ENCODE measurements around the gene TSSC4. TPM values are rescaled to one million over a fixed set of nuclear protein-coding genes. Genes with fewer than 3 reads are reported as not detected.

The TSSC4 gene
- total RNA-seq, 2 experiments from 2014 or later, result 46.9 to 54.2 TPM

- Mint-ChIP-seq H3K36me3 (no peaks in the 10 kb centered on the region), H3K4me3 (no peak overlapping the region), H3K9me3 (no peaks in the 10 kb centered on the region), H3K4me1 (no peaks in the 10 kb centered on the region), H3K27me3 (peaks cover 3% of the 10 kb centered on the region), H3K27ac (no peak overlapping the region)
- DNase-seq, result no peak
Observed at GRCh38 chr11:2411446-2412305, 11.1 kb downstream of the TSSC4 start.

- Mint-ChIP-seq H3K9me3 (no peaks in the 10 kb centered on the region), H3K36me3 (no peaks in the 10 kb centered on the region), H3K4me1 (no peaks in the 10 kb centered on the region), H3K27me3 (peaks cover 3% of the 10 kb centered on the region), H3K4me3 (no peak overlapping the region), H3K27ac (no peak overlapping the region)
- no peak for DNase-seq
Observed at GRCh38 chr11:2412323-2412722, 11.8 kb downstream of the TSSC4 start.

GRCh38 chr11:2413742-2414579 lies 13.4 kb downstream of the TSSC4 start:
- DNase-seq, result no peak
- no peaks in the 10 kb centered on the region for H3K36me3 Mint-ChIP-seq
- no peaks in the 10 kb centered on the region for H3K9me3 Mint-ChIP-seq
- H3K27me3 Mint-ChIP-seq, result peaks cover 3% of the 10 kb centered on the region
- no peak overlapping the region for H3K27ac Mint-ChIP-seq
- H3K4me3 Mint-ChIP-seq, result no peak overlapping the region
- no peaks in the 10 kb centered on the region for H3K4me1 Mint-ChIP-seq

- no peak for DNase-seq
- Mint-ChIP-seq H3K4me1 (no peaks in the 10 kb centered on the region), H3K27ac (no peak overlapping the region), H3K9me3 (no peaks in the 10 kb centered on the region), H3K27me3 (peaks cover 3% of the 10 kb centered on the region), H3K4me3 (no peak overlapping the region), H3K36me3 (no peaks in the 10 kb centered on the region)
Observed at GRCh38 chr11:2414616-2415015, 14.1 kb downstream of the TSSC4 start.

- peaks cover 1% of the 10 kb centered on the region for H3K4me1 Mint-ChIP-seq
- H3K4me3 Mint-ChIP-seq, result no peak overlapping the region
Observed at GRCh38 chr11:2415171-2415570, 14.6 kb downstream of the TSSC4 start.

GRCh38 chr11:2415601-2416380 lies 15.2 kb downstream of the TSSC4 start:
- Mint-ChIP-seq H3K4me3 (no peak overlapping the region), H3K36me3 (no peaks in the 10 kb centered on the region), H3K27me3 (peaks cover 3% of the 10 kb centered on the region), H3K9me3 (no peaks in the 10 kb centered on the region), H3K4me1 (peaks cover 1% of the 10 kb centered on the region), H3K27ac (no peak overlapping the region)
- no peak for DNase-seq

More at GRCh38 chr11:2415171-2415570, 14.6 kb downstream of the TSSC4 start:
- Mint-ChIP-seq H3K36me3 (no peaks in the 10 kb centered on the region), H3K27me3 (peaks cover 3% of the 10 kb centered on the region), H3K27ac (no peak overlapping the region), H3K9me3 (no peaks in the 10 kb centered on the region)
- no peak for DNase-seq

GRCh38 chr11:2416765-2417164 lies 16.2 kb downstream of the TSSC4 start:
- Mint-ChIP-seq H3K27ac (no peak overlapping the region), H3K27me3 (peaks cover 5% of the 10 kb centered on the region), H3K9me3 (no peaks in the 10 kb centered on the region), H3K4me3 (no peak overlapping the region), H3K36me3 (no peaks in the 10 kb centered on the region), H3K4me1 (peaks cover 1% of the 10 kb centered on the region)
- no peak for DNase-seq

GRCh38 chr11:2417856-2418692 lies 17.5 kb downstream of the TSSC4 start:
- Mint-ChIP-seq H3K36me3 (no peaks in the 10 kb centered on the region), H3K27me3 (peaks cover 6% of the 10 kb centered on the region), H3K4me1 (peaks cover 1% of the 10 kb centered on the region), H3K4me3 (no peak overlapping the region), H3K27ac (no peak overlapping the region), H3K9me3 (no peaks in the 10 kb centered on the region)
- DNase-seq, result no peak

GRCh38 chr11:2418693-2419360 lies 18.3 kb downstream of the TSSC4 start:
- H3K27me3 Mint-ChIP-seq, result peaks cover 6% of the 10 kb centered on the region

GRCh38 chr11:2419638-2420501 lies 19.3 kb downstream of the TSSC4 start:
- Mint-ChIP-seq H3K9me3 (no peaks in the 10 kb centered on the region), H3K36me3 (no peaks in the 10 kb centered on the region), H3K4me1 (peaks cover 1% of the 10 kb centered on the region), H3K27me3 (peaks cover 6% of the 10 kb centered on the region), H3K27ac (no peak overlapping the region), H3K4me3 (no peak overlapping the region)
- DNase-seq, result peak; percentile 59

More at GRCh38 chr11:2418693-2419360, 18.3 kb downstream of the TSSC4 start:
- Mint-ChIP-seq H3K36me3 (no peaks in the 10 kb centered on the region), H3K9me3 (no peaks in the 10 kb centered on the region), H3K4me1 (peaks cover 1% of the 10 kb centered on the region), H3K27ac (no peak overlapping the region), H3K4me3 (no peak overlapping the region)
- DNase-seq, result no peak

- Mint-ChIP-seq H3K27me3 (peaks cover 3% of the 10 kb centered on the region), H3K36me3 (no peaks in the 10 kb centered on the region), H3K27ac (no peak overlapping the region), H3K4me1 (peaks cover 1% of the 10 kb centered on the region), H3K9me3 (no peaks in the 10 kb centered on the region), H3K4me3 (no peak overlapping the region)
- peak; percentile 69 for DNase-seq
Observed at GRCh38 chr11:2420502-2421225, 20.1 kb downstream of the TSSC4 start.

GRCh38 chr11:2421226-2421994 lies 20.9 kb downstream of the TSSC4 start:
- Mint-ChIP-seq H3K4me3 (no peak overlapping the region), H3K4me1 (peaks cover 1% of the 10 kb centered on the region), H3K9me3 (no peaks in the 10 kb centered on the region), H3K36me3 (no peaks in the 10 kb centered on the region), H3K27me3 (peaks cover 3% of the 10 kb centered on the region), H3K27ac (no peak overlapping the region)
- no peak for DNase-seq

All from activated naive CD8-positive, alpha-beta T cell treated with anti-CD3 and anti-CD28 coated beads for 36 hours (primary cell).